ENCODE data around the gene CADM2. TPM values are rescaled to one million over a fixed set of nuclear protein-coding genes. Genes with fewer than 3 reads are reported as not detected.

CADM2 gene
- total RNA-seq, 1 experiment from 2014 or later: not detected

DNA sequence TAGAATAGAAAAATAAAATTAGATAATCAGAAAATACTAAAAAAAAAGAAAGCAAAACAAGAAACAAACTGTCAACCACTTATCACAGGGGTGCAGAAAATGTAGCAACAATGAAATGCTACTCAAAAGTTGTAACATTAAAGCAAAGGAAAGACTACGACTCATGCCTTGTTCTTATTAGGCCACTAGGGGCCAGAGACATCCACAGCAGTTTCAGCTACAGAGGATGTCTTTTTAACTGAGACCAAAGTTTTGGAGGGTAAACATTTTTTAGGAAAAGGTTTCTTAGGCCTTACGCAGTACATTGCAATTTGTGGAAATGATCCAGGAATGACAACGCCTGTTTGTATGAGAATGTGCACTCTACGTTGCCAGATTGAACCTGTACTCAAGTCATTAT, 15.4 kb upstream of the CADM2 start:
- ChIA-PET RAD21 (ENCODE audit: low non-redundant PET in 1 of 2, low total read pairs in 2 of 2, uncharacterized antibody in 2 of 2, unreplicated experiment in 2 of 2) (no interaction called here), POLR2A (no interaction called here), CTCF (no interaction called here)
- ATAC-seq (no peak), DNase-seq (ENCODE audit: low read depth, low spot score) (no peak)
- no peaks in the 10 kb centered on the region for H3K4me1 ChIP-seq (ENCODE audit: control insufficient read depth in 1 of 2, insufficient read depth in 2 of 2, low read length in 2 of 2)
- no peaks in the 10 kb centered on the region for H4K20me1 ChIP-seq (ENCODE audit: insufficient read depth)
- H2AFZ ChIP-seq (ENCODE audit: low read depth, low read length, poor library complexity, severe bottlenecking): no peak overlapping the region
- peaks cover 11 to 23% of the 10 kb centered on the region in 2 experiments; a peak in 2 of 4 replicates for H3K9me3 ChIP-seq (ENCODE audit: control insufficient read depth in 1 of 2, insufficient read depth in 1 of 2, low read depth in 1 of 2, low read length in 2 of 2)
- TF ChIP-seq CBX3 (IDR thresholded peaks at IDR 0.05; ENCODE audit: low read depth) (no peak), ZNF274 (IDR thresholded peaks at IDR 0.05; ENCODE audit: low read depth, low read length) (no peak), POLR2A (IDR thresholded peaks at IDR 0.05; ENCODE audit: borderline replicate concordance, extremely low read depth, insufficient read depth, insufficient read length) (no peak), ELF1 (IDR thresholded peaks at IDR 0.05; ENCODE audit: borderline replicate concordance, low read depth) (no peak), FOSL1 (IDR thresholded peaks at IDR 0.05; ENCODE audit: low read depth) (no peak), SRF (IDR thresholded peaks at IDR 0.05; ENCODE audit: low read depth) (no peak), EZH2phosphoT487 (IDR thresholded peaks at IDR 0.05; ENCODE audit: borderline replicate concordance) (no peak), EGR1 (IDR thresholded peaks at IDR 0.05; ENCODE audit: low read depth) (no peak)
- TF ChIP-seq, protein P1, sequence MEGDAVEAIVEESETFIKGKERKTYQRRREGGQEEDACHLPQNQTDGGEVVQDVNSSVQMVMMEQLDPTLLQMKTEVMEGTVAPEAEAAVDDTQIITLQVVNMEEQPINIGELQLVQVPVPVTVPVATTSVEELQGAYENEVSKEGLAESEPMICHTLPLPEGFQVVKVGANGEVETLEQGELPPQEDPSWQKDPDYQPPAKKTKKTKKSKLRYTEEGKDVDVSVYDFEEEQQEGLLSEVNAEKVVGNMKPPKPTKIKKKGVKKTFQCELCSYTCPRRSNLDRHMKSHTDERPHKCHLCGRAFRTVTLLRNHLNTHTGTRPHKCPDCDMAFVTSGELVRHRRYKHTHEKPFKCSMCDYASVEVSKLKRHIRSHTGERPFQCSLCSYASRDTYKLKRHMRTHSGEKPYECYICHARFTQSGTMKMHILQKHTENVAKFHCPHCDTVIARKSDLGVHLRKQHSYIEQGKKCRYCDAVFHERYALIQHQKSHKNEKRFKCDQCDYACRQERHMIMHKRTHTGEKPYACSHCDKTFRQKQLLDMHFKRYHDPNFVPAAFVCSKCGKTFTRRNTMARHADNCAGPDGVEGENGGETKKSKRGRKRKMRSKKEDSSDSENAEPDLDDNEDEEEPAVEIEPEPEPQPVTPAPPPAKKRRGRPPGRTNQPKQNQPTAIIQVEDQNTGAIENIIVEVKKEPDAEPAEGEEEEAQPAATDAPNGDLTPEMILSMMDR (IDR thresholded peaks at IDR 0.05 in 2 of 3, conservative IDR thresholded peaks at IDR 0.05 in 1 of 3; ENCODE audit: borderline replicate concordance in 1 of 3, insufficient read depth in 1 of 3, low read depth in 2 of 3, low read length in 2 of 3): no peak
- TF ChIP-seq, protein P2, sequence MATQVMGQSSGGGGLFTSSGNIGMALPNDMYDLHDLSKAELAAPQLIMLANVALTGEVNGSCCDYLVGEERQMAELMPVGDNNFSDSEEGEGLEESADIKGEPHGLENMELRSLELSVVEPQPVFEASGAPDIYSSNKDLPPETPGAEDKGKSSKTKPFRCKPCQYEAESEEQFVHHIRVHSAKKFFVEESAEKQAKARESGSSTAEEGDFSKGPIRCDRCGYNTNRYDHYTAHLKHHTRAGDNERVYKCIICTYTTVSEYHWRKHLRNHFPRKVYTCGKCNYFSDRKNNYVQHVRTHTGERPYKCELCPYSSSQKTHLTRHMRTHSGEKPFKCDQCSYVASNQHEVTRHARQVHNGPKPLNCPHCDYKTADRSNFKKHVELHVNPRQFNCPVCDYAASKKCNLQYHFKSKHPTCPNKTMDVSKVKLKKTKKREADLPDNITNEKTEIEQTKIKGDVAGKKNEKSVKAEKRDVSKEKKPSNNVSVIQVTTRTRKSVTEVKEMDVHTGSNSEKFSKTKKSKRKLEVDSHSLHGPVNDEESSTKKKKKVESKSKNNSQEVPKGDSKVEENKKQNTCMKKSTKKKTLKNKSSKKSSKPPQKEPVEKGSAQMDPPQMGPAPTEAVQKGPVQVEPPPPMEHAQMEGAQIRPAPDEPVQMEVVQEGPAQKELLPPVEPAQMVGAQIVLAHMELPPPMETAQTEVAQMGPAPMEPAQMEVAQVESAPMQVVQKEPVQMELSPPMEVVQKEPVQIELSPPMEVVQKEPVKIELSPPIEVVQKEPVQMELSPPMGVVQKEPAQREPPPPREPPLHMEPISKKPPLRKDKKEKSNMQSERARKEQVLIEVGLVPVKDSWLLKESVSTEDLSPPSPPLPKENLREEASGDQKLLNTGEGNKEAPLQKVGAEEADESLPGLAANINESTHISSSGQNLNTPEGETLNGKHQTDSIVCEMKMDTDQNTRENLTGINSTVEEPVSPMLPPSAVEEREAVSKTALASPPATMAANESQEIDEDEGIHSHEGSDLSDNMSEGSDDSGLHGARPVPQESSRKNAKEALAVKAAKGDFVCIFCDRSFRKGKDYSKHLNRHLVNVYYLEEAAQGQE (IDR thresholded peaks at IDR 0.05; ENCODE audit: low read depth): no peak
- H3K36me3 ChIP-seq (ENCODE audit: control insufficient read depth in 1 of 2, insufficient read depth in 2 of 2, low read length in 2 of 2): no peaks in the 10 kb centered on the region
- no peaks in the 10 kb centered on the region for H3K27me3 ChIP-seq (ENCODE audit: insufficient read depth, low read length)
- H3K79me2 ChIP-seq (ENCODE audit: insufficient read depth, low read length): no peaks in the 10 kb centered on the region
- intact Hi-C loops (cut with micrococcal nuclease): no loop called here
- no peak overlapping the region for H3K4me3 ChIP-seq (replicated peaks in 1 of 2; ENCODE audit: low read depth in 1 of 2, low read length in 2 of 2)
- no TSS peak for BruUV-seq (replicated peaks)
- no peaks in the 10 kb centered on the region for H3K9me2 ChIP-seq (ENCODE audit: insufficient read depth)
- no peak overlapping the region for H3K4me2 ChIP-seq (ENCODE audit: low read length)
- no peak overlapping the region for H3K27ac ChIP-seq (ENCODE audit: low read depth, low read length)
- no peak overlapping the region for H3K9ac ChIP-seq (ENCODE audit: low read length)
